PFSK-1 (cell line): ENCODE data around the gene GRK1.

Experiments used
- FOXP2 ChIP-seq: optimal IDR thresholded peaks from 2 replicates; pipeline ENCODE3; 2011; ENCODE audit warnings: borderline replicate concordance, control low read depth, inconsistent platforms; ENCODE audit not compliant: insufficient read depth; ENCODE audit errors: extremely low read length, extremely low read depth
- POLR2AphosphoS5 ChIP-seq: IDR thresholded peaks from 2 replicates; pipeline ENCODE4 v1.6.1; 2012; ENCODE audit warnings: low read depth, mild to moderate bottlenecking, control low read depth, low read length, moderate library complexity
- REST ChIP-seq, 2 experiments: IDR thresholded peaks; 2 replicates each; pipeline versions ENCODE4 v1.6.1 to v1.8.0; 2011 to 2012; ENCODE audit warnings: low read depth in 2 of 2, low read length in 2 of 2, control low read depth in 1 of 2, inconsistent platforms in 1 of 2, mild to moderate bottlenecking in 1 of 2, moderate library complexity in 1 of 2; ENCODE audit not compliant: insufficient read depth in 1 of 2
- SIN3A ChIP-seq: IDR thresholded peaks from 2 replicates; pipeline ENCODE4 v1.6.1; 2012; ENCODE audit warnings: mild to moderate bottlenecking, low read length, moderate library complexity, borderline replicate concordance; ENCODE audit not compliant: insufficient read depth
- TAF1 ChIP-seq: IDR thresholded peaks from 2 replicates; pipeline ENCODE4 v1.6.1; 2012; ENCODE audit warnings: low read length, control low read depth, borderline replicate concordance; ENCODE audit not compliant: insufficient read depth

GRK1 gene

GRCh38 chr13:113726961-113727411 lies 60.0 kb downstream of the GRK1 start:
- no peak for TF ChIP-seq FOXP2
- no peak for TF ChIP-seq REST (IDR thresholded peaks at IDR 0.05; ENCODE audit: insufficient read depth in 1 of 2, low read depth in 2 of 2, low read length in 2 of 2)

- TF ChIP-seq FOXP2, result no peak
- no peak for TF ChIP-seq REST (IDR thresholded peaks at IDR 0.05; ENCODE audit: insufficient read depth in 1 of 2, low read depth in 2 of 2, low read length in 2 of 2)
- no peak for TF ChIP-seq SIN3A
- TF ChIP-seq POLR2AphosphoS5, result no peak
- no peak for TF ChIP-seq TAF1
These were observed 61.6 kb downstream of the GRK1 start for GRCh38 chr13:113728571-113729054.

GRCh38 chr13:113729187-113730019 lies 62.4 kb downstream of the GRK1 start:
- no peak for TF ChIP-seq TAF1
- no peak for TF ChIP-seq SIN3A
- no peak for TF ChIP-seq REST (IDR thresholded peaks at IDR 0.05; ENCODE audit: insufficient read depth in 1 of 2, low read depth in 2 of 2, low read length in 2 of 2)
- no peak for TF ChIP-seq FOXP2
- no peak for TF ChIP-seq POLR2AphosphoS5

- no peak for TF ChIP-seq FOXP2
- TF ChIP-seq SIN3A, result no peak
- TF ChIP-seq TAF1, result no peak
- TF ChIP-seq REST (IDR thresholded peaks at IDR 0.05; ENCODE audit: insufficient read depth in 1 of 2, low read depth in 2 of 2, low read length in 2 of 2), result no peak
- no peak for TF ChIP-seq POLR2AphosphoS5
These were observed 63.3 kb downstream of the GRK1 start for GRCh38 chr13:113730258-113730691.

GRCh38 chr13:113730831-113731191 lies 63.8 kb downstream of the GRK1 start:
- TF ChIP-seq FOXP2, result no peak
